NCI-H1092 treated with DMSO at 0.1 percent for 48 hours (cell line): ENCODE results near the gene KLHL6.
"Not testable (repeated sequence)": the region's sequence is repeated elsewhere in the genome, so short reads cannot be mapped to it uniquely, and the experiment has no call there.

Source experiments
- DNase-seq: peaks from one replicate; lab custom pipeline; 2025; lab: John Stamatoyannopoulos, UW

KLHL6 gene

DNA sequence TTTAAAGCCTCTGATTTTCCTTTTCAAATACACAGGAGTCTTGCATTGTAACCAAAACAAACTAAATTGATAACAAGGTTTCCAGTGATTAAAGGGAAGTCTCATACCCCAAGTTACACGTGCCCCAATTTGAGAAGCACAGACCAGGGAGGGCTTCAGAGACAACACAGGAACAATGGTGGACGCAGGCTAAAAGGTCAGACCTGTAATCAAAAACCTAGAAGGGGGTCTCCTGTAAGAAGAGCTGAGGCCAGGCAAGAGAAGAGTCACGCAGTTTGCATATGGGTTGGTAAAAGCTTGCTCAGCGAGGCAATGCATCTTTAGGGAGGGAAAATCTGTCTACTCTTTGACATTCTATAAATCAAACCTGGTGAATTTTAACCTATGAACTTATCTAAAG, 68.5 kb downstream of the KLHL6 start:
- DNase-seq: no peak

DNA sequence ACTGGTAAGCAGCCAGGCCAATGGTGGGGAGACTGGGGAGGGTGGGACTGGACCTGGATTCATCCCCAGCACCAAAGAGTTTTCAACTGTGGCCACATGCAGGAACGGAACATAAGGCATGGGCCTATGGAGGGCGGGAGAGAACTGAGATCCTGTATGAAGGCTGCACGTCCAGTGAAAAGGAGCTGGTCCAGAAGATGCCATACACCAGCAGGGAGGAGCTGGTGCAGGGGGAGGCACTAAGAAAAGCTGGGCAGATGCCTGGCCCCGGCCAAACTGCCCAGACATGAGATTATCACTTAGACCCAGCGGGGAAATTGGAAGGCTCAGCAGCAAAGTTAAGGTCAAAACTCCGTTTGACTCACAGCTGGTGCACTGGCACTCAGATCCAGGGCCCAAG, 69.0 kb downstream of the KLHL6 start:
- DNase-seq: no peak

DNA sequence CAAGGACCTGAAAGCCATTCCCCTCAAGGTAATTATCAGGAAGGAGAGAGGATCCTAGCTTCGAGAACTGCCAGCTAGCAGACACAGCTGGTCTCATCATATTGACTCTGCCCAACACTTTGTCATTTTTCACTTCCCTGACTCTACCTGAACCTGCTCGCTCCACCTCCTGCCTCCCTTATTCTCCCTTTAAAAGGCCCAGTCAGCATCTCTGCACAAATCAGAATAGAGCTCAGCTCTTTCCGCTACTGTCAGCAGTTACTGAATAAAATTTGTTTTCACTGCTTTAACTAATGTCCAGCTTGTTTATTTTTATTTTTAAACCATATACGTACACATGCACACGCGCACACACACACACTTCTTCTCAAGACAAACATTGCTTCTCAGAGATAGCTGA, 69.9 kb downstream of the KLHL6 start:
- no peak for DNase-seq

DNA sequence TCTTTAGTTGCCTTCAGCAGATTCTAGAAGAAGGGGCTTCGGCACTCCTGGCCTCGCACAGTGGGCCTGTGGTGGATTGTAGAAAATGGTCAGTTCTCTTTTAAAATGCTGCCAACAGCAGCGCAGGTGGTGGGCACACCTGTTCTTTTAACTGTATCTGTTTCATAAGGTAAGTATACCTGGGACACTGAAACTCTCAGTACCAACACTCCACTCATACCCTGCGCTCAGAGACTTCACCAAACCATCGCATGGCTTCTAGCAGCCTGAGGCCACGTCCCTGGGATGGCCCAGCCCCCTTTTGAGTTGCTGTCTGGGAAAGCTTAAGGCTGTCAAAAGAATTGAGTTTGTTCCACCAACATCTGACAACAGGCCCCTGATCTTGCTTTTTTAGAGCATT, 70.4 kb downstream of the KLHL6 start:
- DNase-seq: no peak

GRCh38 chr3:183484431-183485075, 71.0 kb downstream of the KLHL6 start:
- no peak for DNase-seq

DNA sequence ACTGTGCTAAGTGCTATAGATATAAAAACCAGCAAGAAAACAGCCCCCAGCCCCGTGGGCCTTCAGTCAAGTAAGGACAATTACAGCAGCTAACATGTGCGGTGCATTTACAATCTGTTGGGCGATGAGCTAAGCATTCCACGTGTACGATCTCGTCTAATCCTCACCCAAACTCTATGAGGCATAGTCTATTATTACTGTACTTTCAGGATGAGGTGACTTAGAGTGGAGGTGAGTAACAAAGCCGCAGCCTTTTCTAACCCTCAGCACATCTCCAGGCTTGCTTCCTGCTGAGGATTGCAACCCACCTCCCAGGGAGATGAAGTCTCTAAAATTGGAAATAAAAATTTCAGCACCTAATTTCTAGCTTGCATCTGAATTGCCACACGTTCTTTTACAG, 73.9 kb downstream of the KLHL6 start:
- DNase-seq: no peak

GRCh38 chr3:183478501-183478900, 77.0 kb downstream of the KLHL6 start:
- DNase-seq: no peak

GRCh38 chr3:183477801-183478456, 77.6 kb downstream of the KLHL6 start:
- peak; percentile 16 for DNase-seq

- DNase-seq: not testable (repeated sequence)
These were observed 79.7 kb downstream of the KLHL6 start for GRCh38 chr3:183475764-183476162.

DNA sequence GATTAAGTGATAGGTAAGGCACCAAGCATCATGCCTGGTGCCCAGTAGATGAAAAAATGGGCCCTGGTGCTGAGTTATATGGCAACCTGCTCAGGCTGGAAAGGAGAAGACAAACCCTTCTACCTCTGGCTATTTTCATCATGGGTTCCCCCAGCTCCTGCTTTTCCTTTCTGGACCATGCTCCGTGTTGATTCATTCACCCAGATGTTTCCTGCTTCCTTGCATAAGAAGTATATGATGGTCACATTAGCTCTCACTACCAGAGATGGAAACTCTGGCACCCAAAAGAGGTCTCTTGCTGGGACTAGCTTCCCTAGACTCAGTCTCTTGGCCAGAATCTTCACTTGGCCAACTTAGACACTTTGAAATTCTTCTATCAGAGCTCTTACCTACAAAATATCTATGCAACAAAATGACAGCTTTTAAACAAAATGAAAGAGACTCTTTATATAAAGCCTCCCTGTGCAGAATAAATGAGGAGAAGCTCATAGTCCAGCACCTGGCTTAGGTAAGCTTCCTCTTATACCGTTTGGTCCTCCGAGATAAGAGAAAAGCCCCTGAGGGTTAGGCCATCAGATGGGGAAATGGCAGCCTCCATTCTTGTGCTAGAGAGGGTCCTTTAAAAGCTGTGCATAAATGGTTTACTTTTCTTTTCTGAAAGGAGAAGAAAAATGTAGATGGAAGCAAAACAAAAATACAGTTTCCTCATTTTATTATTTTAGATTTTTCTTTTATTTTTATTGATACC, 80.3 kb downstream of the KLHL6 start:
- no peak for DNase-seq

DNA sequence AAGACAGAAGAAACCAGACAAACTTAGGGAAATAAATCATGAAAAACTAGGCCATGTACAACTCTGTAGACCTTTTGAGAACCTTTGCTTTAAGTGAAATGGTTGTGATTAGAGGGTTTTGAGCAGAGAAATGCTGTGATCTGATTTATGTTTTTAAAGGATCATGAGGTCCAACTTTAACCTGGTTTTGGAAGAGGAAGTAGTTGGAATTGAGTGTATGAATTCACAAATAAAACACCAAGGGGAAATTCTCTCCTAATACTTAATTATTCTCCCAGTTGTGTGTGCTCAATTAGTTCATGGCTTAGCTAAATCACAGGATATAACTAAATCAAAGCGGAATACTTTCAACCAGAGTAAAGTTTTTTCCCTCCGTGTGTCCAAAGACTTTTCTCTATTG, 81.5 kb downstream of the KLHL6 start:
- no peak for DNase-seq

DNA sequence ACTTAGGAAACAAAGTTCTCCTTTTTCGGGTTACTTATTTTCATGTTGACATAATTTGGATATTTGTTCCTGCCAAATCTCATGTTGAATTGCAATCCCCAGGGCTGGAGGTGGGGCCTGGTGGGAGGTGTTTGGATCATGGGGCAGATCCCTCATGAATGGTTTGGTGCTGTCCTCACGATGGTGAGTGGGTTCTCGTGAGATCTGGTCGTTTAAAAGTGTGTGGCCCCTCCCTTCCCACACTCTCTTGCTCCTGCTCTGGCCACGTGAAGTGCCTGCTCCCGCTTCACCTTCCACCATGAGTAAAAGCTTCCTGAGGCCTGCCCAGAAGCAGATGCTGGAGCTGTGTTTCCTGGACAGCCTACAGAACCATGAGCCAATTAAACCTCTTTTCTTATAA, 83.4 kb downstream of the KLHL6 start:
- no peak for DNase-seq

- DNase-seq: no peak
These were observed 87.1 kb downstream of the KLHL6 start for GRCh38 chr3:183468424-183468823.

DNA sequence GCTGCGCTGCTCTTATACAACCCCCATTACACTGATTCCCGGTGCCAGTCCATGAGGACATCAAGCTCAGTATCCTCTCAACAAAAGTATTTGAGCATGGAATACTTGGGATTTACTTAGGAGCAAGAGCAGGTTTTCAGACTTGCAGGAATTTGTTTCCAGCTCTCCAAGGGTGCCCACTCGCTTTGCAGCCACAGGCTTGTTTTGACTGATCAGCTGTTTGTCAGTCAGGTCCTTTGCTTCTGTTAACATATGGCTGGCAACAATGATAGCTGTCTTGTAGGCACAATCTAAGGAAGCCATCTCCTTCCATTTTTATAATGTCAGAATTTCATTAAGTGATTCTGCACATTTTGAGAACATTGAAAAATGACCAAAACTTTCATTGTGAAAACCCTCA, 88.9 kb downstream of the KLHL6 start:
- DNase-seq: no peak

GRCh38 chr3:183465710-183466109, 89.8 kb downstream of the KLHL6 start:
- DNase-seq: not testable (repeated sequence)

DNA sequence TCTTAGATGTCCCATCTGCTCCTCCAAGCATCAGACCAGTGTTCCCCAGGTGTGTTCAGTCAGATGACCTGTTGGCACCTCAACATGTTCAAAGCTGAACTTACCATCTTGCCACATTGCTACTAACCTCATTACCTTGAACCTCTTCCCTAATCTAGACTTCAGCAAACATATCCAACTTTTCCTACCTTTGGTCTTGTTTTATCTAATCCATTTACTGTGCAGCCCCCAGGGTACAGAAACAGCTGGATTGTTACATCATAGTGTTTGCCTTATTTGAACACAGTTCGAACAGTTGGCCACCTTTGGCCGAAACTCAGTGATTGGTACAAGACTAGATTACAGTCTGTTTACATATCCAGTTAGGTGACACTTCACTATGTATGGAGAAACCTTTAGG, 91.0 kb downstream of the KLHL6 start:
- DNase-seq: no peak

- DNase-seq: no peak
These were observed 95.1 kb downstream of the KLHL6 start for GRCh38 chr3:183460081-183461055.

DNA sequence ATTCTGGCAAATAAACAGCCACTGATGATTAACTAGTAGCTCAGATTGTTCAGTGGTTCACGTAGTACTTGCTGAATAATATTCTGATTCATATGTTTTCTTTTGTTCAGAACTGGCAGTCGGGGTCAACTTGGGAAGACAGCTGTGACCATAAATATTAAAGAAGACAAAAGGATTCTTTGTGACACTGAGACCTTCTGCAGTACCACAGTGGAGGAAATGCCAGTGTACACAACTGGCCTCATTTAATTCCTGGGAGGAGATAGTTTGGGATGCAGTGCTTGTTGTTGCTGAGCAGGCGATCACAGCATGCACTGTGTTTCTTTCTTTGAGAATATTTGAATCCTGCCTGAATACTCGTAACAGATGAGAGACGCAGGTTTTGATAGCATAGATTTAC, 100.4 kb downstream of the KLHL6 start:
- DNase-seq: no peak

DNA sequence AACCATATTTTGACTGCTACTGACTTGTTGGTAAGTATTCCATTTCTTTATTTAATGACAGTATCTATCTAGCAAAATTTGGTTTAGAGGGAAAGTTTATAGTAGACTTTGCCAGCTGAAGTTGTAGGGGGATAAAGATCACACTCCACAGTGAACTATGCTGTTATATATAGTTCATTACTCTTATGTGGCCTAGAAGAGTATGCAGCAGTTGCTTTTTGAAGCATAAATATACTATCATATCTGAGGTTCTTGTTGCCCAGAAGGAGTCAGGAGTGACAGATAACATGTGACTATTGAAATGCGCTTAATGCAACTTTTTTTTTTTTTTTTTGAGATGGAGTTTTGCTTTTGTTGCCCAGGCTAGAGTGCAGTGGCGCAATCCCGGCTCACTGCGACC, 101.4 kb downstream of the KLHL6 start:
- DNase-seq: no peak

DNA sequence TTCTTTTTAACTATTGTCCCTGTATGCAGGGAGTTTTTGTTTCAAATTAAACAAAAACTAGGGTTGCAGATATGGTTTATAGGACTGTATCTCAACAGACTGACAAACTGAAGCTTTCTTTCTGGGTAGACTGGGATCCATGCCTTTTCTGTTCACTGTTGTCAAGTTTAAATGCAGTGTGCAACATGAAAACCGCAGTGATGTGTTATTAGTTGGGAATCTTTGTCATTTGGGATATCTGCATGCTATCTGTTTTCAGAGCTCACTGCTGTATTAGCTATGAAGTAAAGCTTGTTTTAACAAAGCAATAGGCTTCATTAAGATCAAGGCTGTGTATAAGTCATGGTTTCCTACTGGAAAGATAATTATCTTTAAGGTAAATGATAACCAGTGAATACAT, 105.7 kb downstream of the KLHL6 start:
- no peak for DNase-seq

DNA sequence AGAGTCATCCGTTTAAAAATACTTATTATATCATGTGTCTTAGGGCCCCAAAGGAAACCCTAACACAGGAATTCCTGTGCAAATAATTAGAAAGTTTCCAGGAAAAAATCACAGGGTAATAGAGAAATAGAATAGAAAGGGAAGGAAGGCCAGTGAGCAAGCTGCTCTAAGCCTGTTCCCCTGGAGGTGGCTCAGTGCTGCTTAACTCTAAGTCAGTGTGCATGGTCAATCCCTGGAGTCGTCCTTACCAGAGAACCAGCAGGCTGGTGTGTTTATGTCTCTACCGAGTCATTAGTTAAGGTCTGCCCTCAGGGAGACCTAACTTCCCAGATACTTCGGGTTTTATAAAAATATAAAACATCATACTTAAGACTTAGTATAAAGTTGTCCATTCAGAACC, 106.1 kb downstream of the KLHL6 start:
- no peak for DNase-seq
